Sciatic nerve (tissue), 2 donors: ENCODE results near the gene SNAP29. TPM values are rescaled to one million over a fixed set of nuclear protein-coding genes. Genes with fewer than 3 reads are reported as not detected.
A peak's percentile ranks its signal among the peaks of the same experiment; 100 is the strongest.

Experiments
- ATAC-seq: fragments of 200-7000 bp; cut with Tn5 transposase; one replicate; pipeline ENCODE4 v1.9.1; 2020; ENCODE audit warnings: mild to moderate bottlenecking, moderate library complexity
- DNase-seq: peaks from one replicate; pipeline ENCODE4 v3.0.0-alpha.2; 2020; ENCODE audit warnings: low spot score
- intact Hi-C: fragments of 100-400 bp; cut with DNase I; formaldehyde crosslinking; loops from one replicate; pipeline ENCODE4 v1.14.2; 2022
- total RNA-seq: library from RNA; stranded (reverse); fragmentation: NEBNext Ultra II Directional; extraction: Animal tissue kit (Norgen Biotek cat#: 25700); gene quantifications from one replicate; pipeline ENCODE4 v1.2.1, GENCODE V29; 2021
- donor health status: DM: no; HTN: no; CAD: no.
- donor health status: DM: no; HTN: no; CAD: no.

Gene SNAP29
- total RNA-seq, 1 donor from 2014 or later = 26.3 TPM

DNA sequence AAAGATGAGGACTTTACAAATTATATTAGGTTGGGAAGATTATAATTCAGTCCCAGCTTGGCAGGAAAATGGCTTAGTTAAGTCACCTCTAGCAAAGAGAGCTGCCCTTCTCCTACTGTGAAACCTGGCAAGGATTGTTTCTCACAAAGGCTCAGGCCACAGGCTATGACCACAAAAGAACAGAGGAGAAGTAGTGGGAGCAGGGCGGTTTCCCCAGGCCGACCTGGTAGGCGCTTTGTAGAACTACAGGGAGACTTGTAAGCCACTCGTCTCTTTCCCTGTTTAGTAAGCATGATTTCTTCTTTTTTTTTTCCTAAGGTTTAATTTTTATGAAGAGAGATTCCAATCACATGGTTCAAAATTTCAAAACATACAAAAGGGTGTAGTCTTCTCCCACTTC lies 4.6 kb downstream of the SNAP29 start:
- intact Hi-C loops = no loop called here
- DNase-seq (no peak), ATAC-seq (no peak)

DNA sequence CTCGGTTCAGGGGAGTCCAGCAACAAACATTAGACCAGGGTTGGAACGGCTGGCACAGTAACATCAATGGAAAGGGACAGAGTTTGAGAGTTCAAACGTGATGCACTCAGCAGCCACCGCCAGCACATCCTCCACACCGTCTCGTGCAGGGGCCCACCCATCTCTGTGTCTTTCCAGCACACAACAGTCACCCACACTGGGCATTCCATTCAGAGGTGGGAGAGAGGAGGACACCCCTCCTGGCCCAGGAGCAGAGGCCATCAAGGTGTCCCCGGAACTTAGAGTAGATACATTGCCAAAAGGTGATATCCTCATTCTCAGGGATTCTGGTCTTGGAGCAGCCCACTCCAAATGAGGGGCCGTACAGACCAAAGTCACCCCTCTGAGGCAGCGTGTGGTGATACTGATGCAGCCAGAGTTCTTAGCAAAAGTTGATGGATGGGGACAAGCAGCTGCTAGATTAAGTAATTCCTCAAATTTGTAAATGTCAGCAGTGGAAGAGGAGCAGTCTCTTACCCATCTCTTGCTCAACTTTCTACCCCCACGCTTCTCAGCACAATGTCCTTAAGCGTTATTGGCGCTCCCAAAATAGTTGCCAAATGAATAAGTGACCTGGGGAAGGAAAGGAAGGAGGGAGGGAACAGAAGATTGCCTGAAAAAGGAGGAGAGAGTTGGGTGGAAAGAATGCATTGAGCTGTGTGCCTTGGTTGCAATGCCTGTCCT lies 5.5 kb downstream of the SNAP29 start:
- intact Hi-C loops = no loop called here
- ATAC-seq = no peak

DNA sequence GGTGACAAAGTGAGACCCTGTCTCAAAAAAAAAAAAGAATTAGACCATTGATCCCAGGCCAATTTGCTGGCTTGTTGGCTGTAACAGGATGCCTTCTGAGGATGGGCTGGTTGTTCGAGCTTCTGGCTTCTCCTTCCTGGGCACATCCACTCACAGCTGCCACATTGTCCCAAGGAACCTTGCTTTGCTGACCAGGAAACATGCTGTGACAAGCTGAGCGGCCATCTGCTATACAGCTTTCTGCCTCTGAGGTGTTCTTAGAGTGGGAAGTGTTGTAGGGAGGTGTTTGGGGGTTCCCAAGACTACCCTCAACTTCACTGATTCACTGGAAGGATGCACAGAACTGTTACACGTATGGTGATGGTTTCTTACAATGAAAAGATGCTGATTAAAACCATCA lies 6.5 kb downstream of the SNAP29 start:
- intact Hi-C loops = no loop called here
- ATAC-seq (no peak), DNase-seq (no peak)

More for the DNA sequence above, 5.5 kb downstream of the SNAP29 start:
- DNase-seq = no peak

DNA sequence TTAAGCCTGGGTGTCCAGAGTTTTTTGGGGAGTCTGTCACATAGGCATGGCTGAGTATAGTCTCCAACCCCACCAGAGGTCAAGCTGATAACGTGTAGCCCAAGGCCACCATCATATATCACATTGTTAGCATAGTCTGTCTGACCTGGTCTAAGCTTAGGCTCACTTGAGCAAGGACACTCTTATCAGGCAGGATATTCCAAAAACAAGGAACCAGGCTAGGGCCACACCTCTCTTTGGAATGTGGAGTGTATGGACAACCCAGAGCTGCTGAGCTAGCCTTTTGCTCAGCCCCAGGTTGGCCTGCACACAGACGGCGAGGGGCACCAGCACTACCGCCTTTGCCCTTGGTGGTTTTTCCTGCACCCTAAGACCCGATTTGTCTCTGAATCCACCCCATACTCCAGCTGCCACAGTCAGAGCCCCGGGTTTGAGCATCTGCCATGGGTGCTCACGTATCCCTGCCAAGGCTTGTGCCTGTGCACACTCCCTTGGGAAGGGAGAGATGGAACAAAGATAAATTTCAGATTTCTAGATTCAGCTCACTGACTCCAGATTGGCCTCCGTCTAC lies 7.2 kb downstream of the SNAP29 start:
- intact Hi-C loops = no loop called here
- ATAC-seq (no peak), DNase-seq (no peak)

DNA sequence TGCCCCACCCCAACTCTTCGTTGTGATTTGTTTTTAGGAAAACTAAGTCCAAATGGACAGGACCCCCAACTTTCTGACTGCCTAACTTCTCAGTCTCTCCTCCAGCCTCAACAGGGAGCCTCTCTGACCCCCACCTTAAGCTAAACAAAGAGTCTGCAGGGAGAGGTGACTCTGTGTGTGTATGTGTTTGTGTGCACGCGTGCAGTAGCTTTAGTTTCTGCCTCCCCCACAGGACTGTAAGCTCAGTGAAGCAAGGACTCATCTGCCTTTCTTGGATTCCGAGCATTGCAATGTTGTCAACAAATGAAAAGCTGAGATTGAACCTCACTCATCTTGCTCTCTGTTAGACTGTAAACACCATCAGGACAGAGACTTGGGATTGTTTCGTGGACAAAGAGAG lies 7.9 kb downstream of the SNAP29 start:
- intact Hi-C loops = no loop called here
- DNase-seq (no peak), ATAC-seq (no peak)

- ATAC-seq (peak; percentile 96), DNase-seq (peak; percentile 72)
- intact Hi-C loops = no loop called here
These were observed 8.6 kb downstream of the SNAP29 start for GRCh38 chr22:20867179-20868024.

GRCh38 chr22:20868025-20868962 lies 9.5 kb downstream of the SNAP29 start:
- no peak for DNase-seq
- intact Hi-C loops = no loop called here
- ATAC-seq = no peak

DNA sequence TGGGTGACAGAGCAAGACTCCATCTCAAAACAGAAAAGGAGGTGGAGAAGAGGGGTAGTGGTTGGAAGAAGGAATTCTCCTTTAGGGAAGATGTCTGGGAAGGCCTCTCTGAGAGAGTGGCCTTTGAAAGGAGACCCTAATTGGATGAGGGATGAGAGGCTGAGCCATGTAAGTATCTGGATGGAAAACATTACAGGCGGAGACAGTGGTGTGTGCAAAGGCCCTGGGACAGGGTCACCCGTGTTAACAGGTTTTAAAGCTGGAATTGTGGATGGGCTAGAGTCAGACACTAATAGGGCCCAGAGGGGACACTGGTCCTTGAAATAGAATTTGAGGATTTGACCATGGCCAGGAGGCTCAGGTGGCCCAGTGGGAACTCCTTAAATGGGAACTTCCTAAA lies 10.4 kb downstream of the SNAP29 start:
- intact Hi-C loops = no loop called here
- DNase-seq (no peak), ATAC-seq (no peak)

- ATAC-seq (no peak), DNase-seq (no peak)
- intact Hi-C loops = no loop called here
These were observed 14.4 kb downstream of the SNAP29 start for GRCh38 chr22:20873214-20873613.

GRCh38 chr22:20875296-20875695 lies 16.5 kb downstream of the SNAP29 start:
- intact Hi-C loops = no loop called here
- DNase-seq (no peak), ATAC-seq (no peak)

DNA sequence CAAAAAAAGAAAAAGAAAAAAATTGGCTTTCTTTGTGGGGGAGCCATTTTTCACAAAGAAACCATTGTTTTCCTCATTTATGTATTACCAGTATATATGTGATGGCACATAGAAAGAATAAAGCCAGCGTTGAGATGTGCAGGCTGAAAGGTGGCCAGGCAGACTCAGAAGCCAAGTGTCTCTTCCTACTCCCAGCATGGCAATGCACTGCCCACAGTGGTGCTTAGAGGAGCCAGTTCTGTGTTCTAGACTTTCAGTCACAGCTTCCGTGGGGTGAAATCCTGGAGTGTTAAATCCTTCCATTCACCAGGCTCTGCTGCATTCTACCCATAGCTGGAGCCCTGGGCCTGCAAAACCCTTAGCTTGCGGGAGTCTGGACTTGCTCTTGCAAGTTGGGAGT lies 18.9 kb downstream of the SNAP29 start:
- DNase-seq = no peak
- intact Hi-C loops = no loop called here

GRCh38 chr22:20881231-20881630 lies 22.4 kb downstream of the SNAP29 start:
- DNase-seq (no peak), ATAC-seq (no peak)
- intact Hi-C loops = no loop called here

More for the DNA sequence above, 18.9 kb downstream of the SNAP29 start:
- no peak for ATAC-seq

- intact Hi-C loops = no loop called here
- DNase-seq = no peak
- no peak for ATAC-seq
These were observed 23.3 kb downstream of the SNAP29 start for GRCh38 chr22:20881869-20882815.

- DNase-seq (no peak), ATAC-seq (no peak)
- intact Hi-C loops = no loop called here
These were observed 24.0 kb downstream of the SNAP29 start for GRCh38 chr22:20882855-20883254.

DNA sequence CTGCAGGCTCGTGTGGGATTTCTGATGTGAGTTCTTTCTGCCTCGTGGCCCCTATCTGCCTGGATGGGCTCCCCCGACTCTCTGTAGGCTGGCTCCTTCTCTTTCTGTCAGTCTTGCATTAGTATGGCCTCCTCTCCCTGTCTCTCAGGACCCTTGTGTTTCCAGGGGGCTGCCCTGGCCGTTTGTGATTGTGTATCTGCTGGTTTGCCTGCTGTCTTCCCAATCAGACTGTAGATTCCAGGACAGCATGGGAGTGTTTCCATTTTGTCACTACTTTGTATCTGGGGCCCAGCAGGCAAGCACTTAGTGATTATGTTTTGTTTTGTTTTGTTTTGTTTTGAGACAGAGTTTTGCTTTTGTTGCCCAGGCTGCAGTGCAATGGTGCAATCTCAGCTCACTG lies 25.6 kb downstream of the SNAP29 start:
- DNase-seq (no peak), ATAC-seq (no peak)
- intact Hi-C loops = no loop called here

DNA sequence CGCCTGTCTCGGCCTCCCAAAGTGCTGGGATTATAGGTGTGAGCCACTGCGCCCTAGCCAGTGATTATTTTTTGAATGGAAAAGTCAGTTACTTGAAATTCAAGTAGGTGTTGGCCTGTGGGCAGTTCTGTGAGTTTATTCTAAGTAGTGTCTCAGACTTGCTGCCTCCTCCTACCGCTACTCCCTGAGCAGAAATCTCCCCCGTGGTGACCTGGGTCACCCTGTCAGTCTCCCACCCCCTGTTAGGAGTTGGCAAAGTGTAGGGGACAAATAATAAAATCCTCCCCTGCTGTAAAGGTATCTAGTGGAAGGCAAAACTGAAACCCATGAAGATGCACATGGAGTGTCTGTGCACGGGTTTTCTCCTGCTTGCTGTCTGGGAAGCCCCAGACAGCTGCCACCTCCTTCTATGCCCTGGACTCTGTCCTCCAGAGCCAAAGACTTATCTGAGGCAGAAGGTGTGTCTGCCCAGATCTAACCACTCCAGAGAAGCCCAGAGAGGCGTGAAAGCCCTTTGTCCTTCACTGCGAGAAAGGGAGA lies 26.3 kb downstream of the SNAP29 start:
- ATAC-seq (no peak), DNase-seq (no peak)
- intact Hi-C loops = no loop called here

DNA sequence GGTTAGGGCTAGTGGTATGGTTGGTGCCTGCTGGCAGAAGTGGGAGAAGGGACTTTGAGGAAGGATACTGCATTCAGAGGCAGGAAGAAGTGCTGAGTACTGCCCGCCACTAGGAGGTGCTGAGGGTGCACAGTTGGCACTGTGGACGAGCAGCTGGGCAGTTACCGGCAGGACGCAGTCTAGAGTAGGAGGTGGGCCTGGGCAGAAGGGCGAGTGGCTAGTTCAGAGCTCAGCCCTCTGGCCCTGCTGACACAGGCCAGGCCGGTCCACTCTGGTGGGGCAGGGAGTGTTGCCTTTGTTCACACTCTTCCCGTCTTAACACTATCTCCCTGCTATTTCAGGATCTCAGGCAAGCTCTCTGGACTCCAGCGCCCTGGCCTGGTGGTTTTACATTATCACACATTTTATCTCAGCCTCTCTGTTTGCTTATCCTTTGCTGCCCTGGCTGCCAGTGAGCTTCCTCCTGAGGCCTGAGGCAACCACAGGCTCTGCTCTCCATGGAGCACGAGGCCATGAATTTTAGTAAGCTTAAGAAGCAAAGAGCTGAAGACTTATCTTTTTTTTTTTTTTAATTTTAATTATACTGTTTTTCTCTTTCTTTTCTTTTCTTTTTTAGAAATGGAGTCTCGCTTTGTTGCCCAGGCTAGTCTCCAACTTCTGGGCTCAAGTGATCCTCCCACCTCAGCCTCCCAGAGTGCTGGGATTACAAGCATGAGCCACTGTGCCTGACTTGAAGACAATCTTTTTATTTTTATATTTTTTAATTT lies 26.9 kb downstream of the SNAP29 start:
- peak; percentile 88 for DNase-seq
- peak; percentile 97 for ATAC-seq
- intact Hi-C loops = no loop called here
